Measurements from ENCODE around the gene KAT2A.

Gene KAT2A

GRCh38 chr17:42163696-42164407 is 42.7 kb upstream of the KAT2A start:
- TF ChIP-seq RAD21 (IDR thresholded peaks at IDR 0.05; ENCODE audit: low read depth) (no peak), CEBPB (IDR thresholded peaks at IDR 0.05) (no peak), REST (IDR thresholded peaks at IDR 0.05; ENCODE audit: low read depth) (no peak), USF1 (IDR thresholded peaks at IDR 0.05) (no peak), EGR1 (IDR thresholded peaks at IDR 0.05) (no peak), ZBTB7A (IDR thresholded peaks at IDR 0.05; ENCODE audit: low read depth) (no peak), YY1 (IDR thresholded peaks at IDR 0.05; ENCODE audit: low read depth) (no peak), TCF12 (IDR thresholded peaks at IDR 0.05; ENCODE audit: low read depth) (no peak)

GRCh38 chr17:42163113-42163512 is 41.9 kb upstream of the KAT2A start:
- no peak for TF ChIP-seq TAF1 (IDR thresholded peaks at IDR 0.05; ENCODE audit: low read depth)
- peak; percentile 38 for TF ChIP-seq RAD21 (IDR thresholded peaks at IDR 0.05; ENCODE audit: low read depth)
- TF ChIP-seq USF1 (IDR thresholded peaks at IDR 0.05), result no peak
- no peak for TF ChIP-seq ZBTB7A (IDR thresholded peaks at IDR 0.05; ENCODE audit: low read depth)
- TF ChIP-seq YY1 (IDR thresholded peaks at IDR 0.05; ENCODE audit: low read depth), result no peak
- no peak for TF ChIP-seq EGR1 (IDR thresholded peaks at IDR 0.05)
- TF ChIP-seq EP300 (IDR thresholded peaks at IDR 0.05; ENCODE audit: borderline replicate concordance), result no peak
- TF ChIP-seq CREB1 (IDR thresholded peaks at IDR 0.05; ENCODE audit: low read depth), result no peak
- TF ChIP-seq REST (IDR thresholded peaks at IDR 0.05; ENCODE audit: low read depth), result no peak

- TF ChIP-seq YY1 (IDR thresholded peaks at IDR 0.05; ENCODE audit: low read depth), result no peak
- no peak for TF ChIP-seq EP300 (IDR thresholded peaks at IDR 0.05; ENCODE audit: borderline replicate concordance)
- TF ChIP-seq MAX (IDR thresholded peaks at IDR 0.05), result no peak
- no peak for TF ChIP-seq REST (IDR thresholded peaks at IDR 0.05; ENCODE audit: low read depth)
- no peak for TF ChIP-seq TEAD4 (IDR thresholded peaks at IDR 0.05)
- no peak for TF ChIP-seq CEBPB (IDR thresholded peaks at IDR 0.05)
- TF ChIP-seq USF1 (IDR thresholded peaks at IDR 0.05), result no peak
- TF ChIP-seq FOXM1 (IDR thresholded peaks at IDR 0.05; ENCODE audit: borderline replicate concordance, low read depth), result no peak
- TF ChIP-seq CREB1 (IDR thresholded peaks at IDR 0.05; ENCODE audit: low read depth), result no peak
- TF ChIP-seq EGR1 (IDR thresholded peaks at IDR 0.05), result no peak
- TF ChIP-seq TAF1 (IDR thresholded peaks at IDR 0.05; ENCODE audit: low read depth), result no peak
- TF ChIP-seq NFIC (IDR thresholded peaks at IDR 0.05), result no peak
These were observed 39.4 kb upstream of the KAT2A start for GRCh38 chr17:42160531-42160910.

- TF ChIP-seq TEAD4 (IDR thresholded peaks at IDR 0.05) (no peak), YY1 (IDR thresholded peaks at IDR 0.05; ENCODE audit: low read depth) (no peak), RAD21 (IDR thresholded peaks at IDR 0.05; ENCODE audit: low read depth) (no peak), TCF12 (IDR thresholded peaks at IDR 0.05; ENCODE audit: low read depth) (no peak), REST (IDR thresholded peaks at IDR 0.05; ENCODE audit: low read depth) (no peak), FOXM1 (IDR thresholded peaks at IDR 0.05; ENCODE audit: borderline replicate concordance, low read depth) (no peak), MAX (IDR thresholded peaks at IDR 0.05) (no peak), EGR1 (IDR thresholded peaks at IDR 0.05) (no peak)
These were observed 38.8 kb upstream of the KAT2A start for GRCh38 chr17:42159796-42160530.
